Right lobe of liver (tissue), 4 donors: Measurements from ENCODE around the gene BTF3L4.

Experiments
- POLR2A ChIP-seq: fragments of 450-650 bp; IDR thresholded peaks from one replicate; pipeline ENCODE4 v1.6.1; 2017; ENCODE audit warnings: antibody characterized with exemption, mild to moderate bottlenecking
- TF ChIP-seq, protein P1 (sequence below), 4 donors: fragments of 200-600 bp in 3 of 4; fragments of 450-650 bp in 1 of 4; IDR thresholded peaks; one replicate each; pipeline versions ENCODE4 v1.5.1 to v1.8.0; 2016 to 2022; ENCODE audit warnings: antibody characterized with exemption in 4 of 4, mild to moderate bottlenecking in 2 of 4
- donor health status: DM: no; HTN: no; CAD: no.
- donor health status: DM: no; HTN: no; CAD: no.
- donor health status: DM: no; HTN: yes; CAD: no.

DNA sequence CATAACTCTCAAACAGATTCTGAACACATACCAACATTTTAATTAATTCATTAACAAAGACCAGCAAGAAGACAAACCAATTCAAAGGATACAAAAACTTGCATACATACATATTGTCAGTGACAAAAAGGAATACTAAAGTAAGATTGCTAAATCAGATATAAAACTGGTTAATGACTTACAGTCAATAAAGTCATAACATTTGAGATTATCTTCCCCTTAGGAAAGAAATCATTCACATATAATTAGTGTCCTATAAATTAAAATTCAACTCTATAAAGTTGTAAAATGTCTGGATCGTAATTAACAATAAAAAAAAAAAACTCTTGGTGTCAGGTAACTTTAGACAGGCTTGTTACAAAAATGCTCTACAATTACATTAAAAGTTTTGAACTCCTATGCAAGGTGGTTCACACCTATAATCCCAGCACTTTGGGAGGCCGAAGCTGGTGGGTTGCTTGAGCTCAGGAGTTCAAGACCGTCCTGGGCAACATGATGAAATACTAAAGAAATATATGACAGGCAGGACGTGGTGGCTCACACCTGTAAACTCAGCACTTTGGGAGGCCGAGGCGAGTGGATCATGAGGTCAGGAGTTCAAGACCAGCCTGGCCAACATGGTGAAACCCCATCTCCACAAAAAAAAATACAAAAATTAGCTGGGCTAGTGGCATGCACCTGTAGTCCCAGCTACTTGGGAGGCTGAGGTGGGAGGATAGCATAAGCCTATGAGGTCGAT is 47.9 kb upstream of the BTF3L4 start:
- TF ChIP-seq, protein P1, sequence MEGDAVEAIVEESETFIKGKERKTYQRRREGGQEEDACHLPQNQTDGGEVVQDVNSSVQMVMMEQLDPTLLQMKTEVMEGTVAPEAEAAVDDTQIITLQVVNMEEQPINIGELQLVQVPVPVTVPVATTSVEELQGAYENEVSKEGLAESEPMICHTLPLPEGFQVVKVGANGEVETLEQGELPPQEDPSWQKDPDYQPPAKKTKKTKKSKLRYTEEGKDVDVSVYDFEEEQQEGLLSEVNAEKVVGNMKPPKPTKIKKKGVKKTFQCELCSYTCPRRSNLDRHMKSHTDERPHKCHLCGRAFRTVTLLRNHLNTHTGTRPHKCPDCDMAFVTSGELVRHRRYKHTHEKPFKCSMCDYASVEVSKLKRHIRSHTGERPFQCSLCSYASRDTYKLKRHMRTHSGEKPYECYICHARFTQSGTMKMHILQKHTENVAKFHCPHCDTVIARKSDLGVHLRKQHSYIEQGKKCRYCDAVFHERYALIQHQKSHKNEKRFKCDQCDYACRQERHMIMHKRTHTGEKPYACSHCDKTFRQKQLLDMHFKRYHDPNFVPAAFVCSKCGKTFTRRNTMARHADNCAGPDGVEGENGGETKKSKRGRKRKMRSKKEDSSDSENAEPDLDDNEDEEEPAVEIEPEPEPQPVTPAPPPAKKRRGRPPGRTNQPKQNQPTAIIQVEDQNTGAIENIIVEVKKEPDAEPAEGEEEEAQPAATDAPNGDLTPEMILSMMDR (IDR thresholded peaks at IDR 0.05): no peak
- TF ChIP-seq POLR2A: no peak
